HPDE6-E6E7 (cell line): ENCODE measurements around the gene MRPS10.
A peak's percentile ranks its signal among the peaks of the same experiment; 100 is the strongest.

Experiments
- DNase-seq: peaks from one replicate; pipeline ENCODE4 v3.0.0; 2011; ENCODE audit warnings: missing footprints; ENCODE audit errors: extremely low spot score

MRPS10 gene

DNA sequence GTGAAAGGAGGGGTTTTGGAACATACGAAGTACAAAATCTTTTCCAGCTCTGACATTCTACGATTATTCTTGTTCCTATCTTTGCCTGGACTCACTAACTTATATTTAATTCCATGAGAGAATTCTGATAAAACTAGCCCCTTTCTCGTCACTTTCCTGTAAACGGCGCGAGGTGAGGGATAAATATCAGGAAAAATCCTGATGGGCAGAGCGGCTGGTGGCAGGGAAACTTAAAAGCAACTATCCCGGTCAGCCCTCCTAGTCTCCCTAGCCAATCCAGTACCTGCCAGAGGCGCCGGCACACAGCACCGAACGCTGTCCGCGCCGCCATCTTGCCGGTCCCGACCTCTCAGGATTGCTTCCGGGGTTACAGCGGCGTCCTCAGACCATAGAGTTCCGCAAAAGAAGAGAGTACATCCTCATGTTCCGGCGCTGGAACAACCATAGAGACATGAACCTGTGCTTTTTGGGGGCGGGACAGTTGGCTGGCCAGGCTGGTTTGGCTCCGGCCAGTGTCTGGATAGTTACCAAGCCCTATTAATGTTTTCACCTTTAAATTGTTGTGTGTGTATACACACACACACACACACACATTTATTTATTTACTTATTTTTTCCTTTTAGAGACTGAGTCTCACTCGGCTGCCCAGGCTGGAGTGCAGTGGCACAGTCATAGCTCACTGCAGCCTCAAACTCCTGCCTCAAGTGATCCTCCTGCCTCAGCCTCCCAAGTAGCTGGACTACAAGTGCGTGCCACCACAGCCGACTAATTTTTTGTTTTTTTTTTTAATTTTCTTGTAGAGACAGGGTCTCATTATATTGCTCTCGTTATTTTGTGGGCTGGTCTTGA, at the start of gene MRPS10:
Gene MRPS10, minus strand, starts transcription at position 343 of the 849 bp plus-strand sequence. Its CDS starts 12 bp downstream, at position 331.
- DNase-seq, result peak; percentile 89

GRCh38 chr6:42266538-42266937, 48.9 kb upstream of the MRPS10 start:
- no peak for DNase-seq

GRCh38 chr6:42264852-42265390, 47.3 kb upstream of the MRPS10 start:
- no peak for DNase-seq

DNA sequence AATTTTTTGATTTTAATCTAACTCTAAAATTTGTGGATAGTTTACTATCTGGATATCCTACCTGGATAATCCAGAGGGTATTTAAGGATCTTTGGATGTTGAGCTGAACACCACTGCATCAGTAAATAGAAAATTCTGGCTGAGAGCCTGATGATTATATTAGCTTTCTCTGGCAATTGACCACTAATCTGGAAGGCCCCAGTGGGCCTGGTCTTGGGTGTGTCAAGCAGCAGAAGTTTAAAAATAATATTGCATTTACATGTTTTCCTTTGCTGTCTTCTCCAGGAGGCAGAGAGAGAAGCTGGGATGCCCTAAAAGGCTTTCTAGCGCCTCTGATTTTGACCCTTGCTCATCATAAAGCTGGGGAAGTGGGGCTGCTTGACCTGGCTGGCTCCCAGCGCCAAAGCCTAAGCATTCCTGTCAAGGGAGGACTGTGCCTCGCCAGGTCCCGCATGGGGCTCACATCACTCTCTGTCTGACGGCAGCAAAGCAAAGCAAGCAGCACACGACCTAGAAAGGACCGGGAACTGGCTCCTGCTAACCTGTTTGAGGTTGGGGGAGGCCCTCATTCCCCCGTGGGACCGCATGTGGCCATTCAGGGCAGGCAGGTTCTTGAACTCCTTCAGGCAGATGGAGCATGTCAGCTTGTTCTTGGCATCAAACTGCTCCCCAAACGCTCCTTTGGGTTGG, 46.6 kb upstream of the MRPS10 start:
- no peak for DNase-seq

- DNase-seq, result no peak
Measured at GRCh38 chr6:42263165-42263728, 45.6 kb upstream of the MRPS10 start.

- DNase-seq, result no peak
Measured at GRCh38 chr6:42260972-42261371, 43.3 kb upstream of the MRPS10 start.

GRCh38 chr6:42260396-42260888, 42.8 kb upstream of the MRPS10 start:
- DNase-seq, result no peak

DNA sequence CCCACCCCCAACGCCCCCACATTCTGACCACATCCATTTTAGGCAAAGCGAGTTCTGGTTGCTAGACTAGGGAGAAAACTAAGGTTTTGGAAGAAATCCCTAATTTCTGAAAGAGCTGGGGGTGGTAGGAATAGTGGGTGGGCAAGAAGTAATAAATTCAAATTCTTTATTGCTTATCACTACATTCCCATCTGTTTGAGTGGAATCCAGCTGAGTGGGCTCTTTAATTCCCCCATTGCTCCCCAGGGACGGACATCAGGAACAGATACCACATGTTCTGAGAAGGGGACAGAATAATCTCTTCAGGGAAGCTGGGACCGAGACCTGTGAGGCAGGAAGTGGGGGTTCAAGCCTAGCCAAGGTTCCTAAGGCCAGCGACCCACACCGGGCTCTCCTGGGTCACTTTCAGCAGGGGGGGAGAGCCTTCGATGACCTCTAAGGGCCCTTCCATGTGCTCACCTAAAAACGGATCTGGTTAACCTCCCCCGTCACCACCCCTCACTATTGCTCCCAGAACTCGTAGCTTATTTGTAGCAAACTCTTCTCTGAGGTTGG, 42.3 kb upstream of the MRPS10 start:
- DNase-seq, result no peak

DNA sequence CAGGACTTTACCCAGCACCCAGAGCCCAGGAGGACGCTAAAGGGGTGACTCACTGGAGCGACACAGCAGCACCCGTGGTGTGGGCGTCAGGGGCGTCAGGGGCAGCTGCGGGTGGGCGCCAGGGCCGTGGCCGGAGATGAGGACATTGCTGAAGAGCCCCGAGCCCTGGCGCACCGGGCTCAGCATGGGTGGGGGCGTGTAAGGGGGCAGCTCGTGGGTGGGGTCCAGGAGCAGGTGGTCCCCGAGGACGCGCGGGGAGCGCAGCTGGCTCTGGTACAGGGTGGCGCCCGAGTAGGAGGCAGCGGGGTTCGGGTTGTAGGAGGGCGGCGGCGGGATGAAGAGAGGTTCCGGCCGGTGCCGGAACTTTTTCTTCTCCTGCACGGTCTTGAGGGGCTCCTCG, 41.6 kb upstream of the MRPS10 start:
- no peak for DNase-seq

GRCh38 chr6:42257614-42258013, 40.0 kb upstream of the MRPS10 start:
- no peak for DNase-seq

GRCh38 chr6:42257063-42257462, 39.4 kb upstream of the MRPS10 start:
- DNase-seq, result no peak

DNA sequence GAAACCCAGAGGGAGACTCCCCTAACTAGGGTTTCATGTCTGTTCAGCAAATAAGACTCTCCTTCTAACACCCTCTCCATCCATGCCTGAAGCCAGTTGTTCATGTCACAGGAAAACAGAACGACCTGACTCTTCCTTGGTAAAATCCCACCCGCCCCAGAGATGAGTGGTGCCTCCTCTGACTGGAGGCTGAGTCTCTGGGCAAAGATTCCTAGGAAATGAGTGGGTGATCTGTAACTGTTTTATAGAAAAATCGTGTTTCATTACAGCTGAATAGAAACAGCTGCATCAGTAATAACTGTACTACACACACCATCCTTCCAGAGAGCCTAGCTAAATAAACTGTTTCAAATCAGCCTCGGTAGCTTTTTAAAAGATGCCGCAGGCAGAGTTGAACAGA, 37.4 kb upstream of the MRPS10 start:
- no peak for DNase-seq

GRCh38 chr6:42254505-42254904, 36.8 kb upstream of the MRPS10 start:
- no peak for DNase-seq

GRCh38 chr6:42251911-42252637, 34.4 kb upstream of the MRPS10 start:
- DNase-seq, result no peak

DNA sequence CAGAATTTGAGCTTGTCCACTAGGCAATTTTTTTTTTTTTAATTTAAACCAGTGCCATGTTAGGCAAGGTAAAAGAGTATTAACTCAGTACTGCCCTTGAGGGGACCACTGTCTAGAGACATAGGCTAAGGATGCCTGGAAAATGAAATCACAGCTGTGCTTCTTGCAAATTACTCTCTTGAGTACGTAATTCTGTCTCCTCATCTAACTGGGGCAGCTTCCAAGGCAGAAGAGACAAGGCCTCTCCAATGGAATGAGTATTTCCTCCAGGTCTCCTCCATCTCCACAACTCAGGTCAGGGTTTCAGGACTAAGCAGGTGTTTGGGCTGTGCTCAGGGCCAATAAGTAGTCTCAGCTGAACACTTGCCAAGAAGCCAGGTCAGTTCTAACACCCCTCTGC, 33.8 kb upstream of the MRPS10 start:
- no peak for DNase-seq

GRCh38 chr6:42250274-42250931, 32.7 kb upstream of the MRPS10 start:
- DNase-seq, result no peak

GRCh38 chr6:42249279-42249678, 31.6 kb upstream of the MRPS10 start:
- no peak for DNase-seq

- DNase-seq, result no peak
Measured at GRCh38 chr6:42243046-42243445, 25.4 kb upstream of the MRPS10 start.

- no peak for DNase-seq
Measured at GRCh38 chr6:42241915-42242314, 24.3 kb upstream of the MRPS10 start.

GRCh38 chr6:42239736-42240375, 22.2 kb upstream of the MRPS10 start:
- peak; percentile 74 for DNase-seq
